Brain microvascular endothelial cell (primary cell): ENCODE results near the gene EXOC6B.

Experiments
- DNase-seq: peaks from one replicate; pipeline ENCODE4 v3.0.0-alpha.2; 2020
- H3K27ac ChIP-seq: fragments of 250-450 bp; sonication (Bioruptor Pico); 2 replicates; pipeline ENCODE4 v1.5.1; 2020; ENCODE audit warnings: mild to moderate bottlenecking, moderate library complexity
- H3K27me3 ChIP-seq: fragments of 250-450 bp; sonication (Bioruptor Pico); replicated peaks from 2 replicates; pipeline ENCODE4 v1.5.1; 2020; ENCODE audit warnings: mild to moderate bottlenecking
- H3K36me3 ChIP-seq: fragments of 250-450 bp; sonication (Bioruptor Pico); replicated peaks from 2 replicates; pipeline ENCODE4 v1.5.1; 2020; ENCODE audit warnings: mild to moderate bottlenecking
- H3K4me3 ChIP-seq: 2 replicates; pipeline ENCODE4 v1.5.1; 2011; ENCODE audit warnings: low read depth, mild to moderate bottlenecking, control low read depth, low read length, moderate library complexity
- CTCF ChIP-seq: IDR thresholded peaks from 2 replicates; pipeline ENCODE4 v1.5.1; 2011; ENCODE audit warnings: low read depth, mild to moderate bottlenecking, moderate library complexity, low read length, control low read depth, inconsistent platforms; ENCODE audit errors: missing control alignments
- in situ Hi-C: cut with HindIII; loops from 2 replicates; pipeline ENCODE4 v1.10.0; 2017; ENCODE audit warnings: low sequenced_read_pairs, low pct_ligation_motif_present

EXOC6B gene

DNA sequence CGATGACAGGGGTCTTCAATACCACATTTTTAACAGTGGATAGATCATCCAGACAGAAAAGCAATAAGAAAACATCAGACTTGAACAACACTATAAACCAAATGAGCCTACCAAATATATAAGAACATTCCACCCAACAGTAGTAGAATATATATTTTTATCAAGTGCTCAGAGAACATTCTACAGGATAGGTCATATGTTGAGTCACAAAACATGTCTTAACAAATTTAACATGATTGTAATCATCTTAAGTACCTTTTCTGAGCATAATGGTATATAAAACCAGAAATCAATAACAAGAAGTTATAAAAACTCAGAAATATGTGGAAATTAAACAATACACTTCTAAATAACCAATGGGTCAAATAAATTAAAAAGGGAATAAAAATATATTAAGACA lies 484.2 kb downstream of the EXOC6B start:
- H3K4me3 ChIP-seq, result no peak overlapping the region
- H3K27me3 ChIP-seq, result no peaks in the 10 kb centered on the region
- H3K27ac ChIP-seq, result no peak overlapping the region
- no peak for TF ChIP-seq CTCF
- no peak for DNase-seq
- H3K36me3 ChIP-seq, result no peaks in the 10 kb centered on the region
- in situ Hi-C loops, result no loop called here

DNA sequence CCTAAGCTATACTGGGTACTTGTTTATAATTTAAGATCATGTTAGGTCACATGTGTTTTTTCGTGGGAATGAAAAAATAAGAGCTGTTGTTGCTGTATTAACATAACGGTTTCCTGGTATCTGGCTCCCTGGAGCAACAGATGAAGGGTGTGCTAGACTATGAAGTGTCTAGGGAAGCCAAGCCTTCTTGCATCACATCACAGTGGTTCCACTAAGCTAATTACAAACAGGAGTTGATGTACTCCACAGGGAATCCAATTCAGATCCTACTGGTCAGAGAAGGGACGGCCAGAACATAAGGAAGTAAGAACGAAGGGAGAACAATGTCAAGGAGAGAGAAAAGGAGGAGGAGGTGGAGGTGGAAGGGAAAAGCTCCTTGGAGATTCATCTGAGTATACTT lies 485.2 kb downstream of the EXOC6B start:
- no peak overlapping the region for H3K27ac ChIP-seq
- no peaks in the 10 kb centered on the region for H3K36me3 ChIP-seq
- H3K27me3 ChIP-seq, result no peaks in the 10 kb centered on the region
- in situ Hi-C loops, result no loop called here
- no peak for TF ChIP-seq CTCF
- no peak for DNase-seq
- H3K4me3 ChIP-seq, result no peak overlapping the region

- no peak overlapping the region for H3K4me3 ChIP-seq
- H3K36me3 ChIP-seq, result no peaks in the 10 kb centered on the region
- no peak overlapping the region for H3K27ac ChIP-seq
- DNase-seq, result no peak
- H3K27me3 ChIP-seq, result no peaks in the 10 kb centered on the region
- in situ Hi-C loops, result no loop called here
- no peak for TF ChIP-seq CTCF
These were observed 487.8 kb downstream of the EXOC6B start for GRCh38 chr2:72338076-72338475.

- no peak overlapping the region for H3K4me3 ChIP-seq
- no peaks in the 10 kb centered on the region for H3K36me3 ChIP-seq
- DNase-seq, result no peak
- no peak for TF ChIP-seq CTCF
- no peaks in the 10 kb centered on the region for H3K27me3 ChIP-seq
- no peak overlapping the region for H3K27ac ChIP-seq
- in situ Hi-C loops, result no loop called here
These were observed 493.1 kb downstream of the EXOC6B start for GRCh38 chr2:72332720-72333119.

DNA sequence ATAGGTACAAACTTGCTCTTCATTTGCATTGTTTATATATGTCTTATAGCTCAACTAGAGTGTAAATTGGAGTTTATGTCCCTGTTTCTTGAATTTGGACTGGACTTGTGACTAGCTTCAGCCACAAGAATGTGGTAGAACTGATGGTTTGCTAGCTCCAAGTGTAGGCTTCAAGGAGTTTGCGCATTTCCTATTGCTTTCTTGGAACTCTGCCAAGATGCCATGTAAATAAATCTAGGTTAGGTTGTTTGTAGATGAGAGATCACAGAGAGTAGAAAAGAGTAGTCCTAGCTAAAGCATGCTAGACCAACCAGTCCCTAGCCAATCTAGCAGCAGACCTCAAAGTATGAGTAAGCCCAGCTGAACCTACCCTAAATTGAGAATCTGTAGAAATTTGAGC lies 495.2 kb downstream of the EXOC6B start:
- in situ Hi-C loops, result no loop called here
- Histone ChIP-seq H3K27ac (no peak overlapping the region), H3K4me3 (no peak overlapping the region), H3K27me3 (no peaks in the 10 kb centered on the region), H3K36me3 (no peaks in the 10 kb centered on the region)
- DNase-seq, result no peak
- no peak for TF ChIP-seq CTCF

DNA sequence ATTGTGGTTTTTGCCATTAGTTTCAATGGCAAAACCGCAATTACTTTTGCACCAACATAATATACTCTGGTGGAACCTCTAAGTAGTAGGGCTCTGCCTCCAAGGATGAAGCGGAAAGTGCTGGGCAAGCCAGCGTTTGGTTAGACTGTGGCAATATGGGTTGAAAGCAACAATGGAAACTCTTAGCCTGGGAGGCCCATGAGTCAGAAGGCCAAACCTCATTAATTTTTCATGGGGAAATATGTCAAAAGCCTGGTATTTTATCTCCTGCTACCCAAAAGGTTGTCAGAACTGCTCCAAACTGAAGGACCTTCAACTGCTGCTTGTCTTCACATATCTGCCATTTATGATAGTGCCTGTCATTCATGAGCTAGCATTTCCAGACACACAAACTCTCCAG lies 499.1 kb downstream of the EXOC6B start:
- in situ Hi-C loops, result no loop called here
- H3K27me3 ChIP-seq, result no peaks in the 10 kb centered on the region
- TF ChIP-seq CTCF, result no peak
- DNase-seq, result no peak
- no peaks in the 10 kb centered on the region for H3K36me3 ChIP-seq
- H3K4me3 ChIP-seq, result no peak overlapping the region
- H3K27ac ChIP-seq, result no peak overlapping the region
